ENCODE measurements around the gene HOXC11.
A peak's percentile ranks its signal among the peaks of the same experiment; 100 is the strongest.

The HOXC11 gene

GRCh38 chr12:53995002-53995377 is 22.1 kb downstream of the HOXC11 start:
- Histone ChIP-seq H3K27ac (no peak overlapping the region), H3K4me1 (ENCODE audit: control insufficient read depth in 1 of 2, insufficient read depth in 1 of 2, low read depth in 1 of 2, low read length in 1 of 2) (peaks cover 15 to 24% of the 10 kb centered on the region in 2 experiments)
- TF ChIP-seq, protein P1, sequence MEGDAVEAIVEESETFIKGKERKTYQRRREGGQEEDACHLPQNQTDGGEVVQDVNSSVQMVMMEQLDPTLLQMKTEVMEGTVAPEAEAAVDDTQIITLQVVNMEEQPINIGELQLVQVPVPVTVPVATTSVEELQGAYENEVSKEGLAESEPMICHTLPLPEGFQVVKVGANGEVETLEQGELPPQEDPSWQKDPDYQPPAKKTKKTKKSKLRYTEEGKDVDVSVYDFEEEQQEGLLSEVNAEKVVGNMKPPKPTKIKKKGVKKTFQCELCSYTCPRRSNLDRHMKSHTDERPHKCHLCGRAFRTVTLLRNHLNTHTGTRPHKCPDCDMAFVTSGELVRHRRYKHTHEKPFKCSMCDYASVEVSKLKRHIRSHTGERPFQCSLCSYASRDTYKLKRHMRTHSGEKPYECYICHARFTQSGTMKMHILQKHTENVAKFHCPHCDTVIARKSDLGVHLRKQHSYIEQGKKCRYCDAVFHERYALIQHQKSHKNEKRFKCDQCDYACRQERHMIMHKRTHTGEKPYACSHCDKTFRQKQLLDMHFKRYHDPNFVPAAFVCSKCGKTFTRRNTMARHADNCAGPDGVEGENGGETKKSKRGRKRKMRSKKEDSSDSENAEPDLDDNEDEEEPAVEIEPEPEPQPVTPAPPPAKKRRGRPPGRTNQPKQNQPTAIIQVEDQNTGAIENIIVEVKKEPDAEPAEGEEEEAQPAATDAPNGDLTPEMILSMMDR (IDR thresholded peaks at IDR 0.05) = no peak

GRCh38 chr12:53995378-53996239 is 22.7 kb downstream of the HOXC11 start:
- H3K9me3 ChIP-seq = no peaks in the 10 kb centered on the region
- peaks cover 15 to 30% of the 10 kb centered on the region in 2 experiments for H3K4me1 ChIP-seq (ENCODE audit: control insufficient read depth in 1 of 2, insufficient read depth in 1 of 2, low read depth in 1 of 2, low read length in 1 of 2)
- peak overlapping the region; percentile 37 to 53 for H3K4me3 ChIP-seq (ENCODE audit: low read depth in 1 of 2, low read length in 1 of 2)
- H3K27ac ChIP-seq = no peak overlapping the region
- TF ChIP-seq, protein P1 (IDR thresholded peaks at IDR 0.05) = no peak
- no peaks in the 10 kb centered on the region for H3K36me3 ChIP-seq
- peaks cover 100% of the 10 kb centered on the region for H3K27me3 ChIP-seq

More at GRCh38 chr12:53995002-53995377, 22.1 kb downstream of the HOXC11 start:
- Histone ChIP-seq H3K9me3 (no peaks in the 10 kb centered on the region), H3K4me3 (ENCODE audit: low read depth in 1 of 2, low read length in 1 of 2) (peak overlapping the region in 1 of 2 experiments; percentile 53), H3K27me3 (peaks cover 100% of the 10 kb centered on the region), H3K36me3 (no peaks in the 10 kb centered on the region)

DNA sequence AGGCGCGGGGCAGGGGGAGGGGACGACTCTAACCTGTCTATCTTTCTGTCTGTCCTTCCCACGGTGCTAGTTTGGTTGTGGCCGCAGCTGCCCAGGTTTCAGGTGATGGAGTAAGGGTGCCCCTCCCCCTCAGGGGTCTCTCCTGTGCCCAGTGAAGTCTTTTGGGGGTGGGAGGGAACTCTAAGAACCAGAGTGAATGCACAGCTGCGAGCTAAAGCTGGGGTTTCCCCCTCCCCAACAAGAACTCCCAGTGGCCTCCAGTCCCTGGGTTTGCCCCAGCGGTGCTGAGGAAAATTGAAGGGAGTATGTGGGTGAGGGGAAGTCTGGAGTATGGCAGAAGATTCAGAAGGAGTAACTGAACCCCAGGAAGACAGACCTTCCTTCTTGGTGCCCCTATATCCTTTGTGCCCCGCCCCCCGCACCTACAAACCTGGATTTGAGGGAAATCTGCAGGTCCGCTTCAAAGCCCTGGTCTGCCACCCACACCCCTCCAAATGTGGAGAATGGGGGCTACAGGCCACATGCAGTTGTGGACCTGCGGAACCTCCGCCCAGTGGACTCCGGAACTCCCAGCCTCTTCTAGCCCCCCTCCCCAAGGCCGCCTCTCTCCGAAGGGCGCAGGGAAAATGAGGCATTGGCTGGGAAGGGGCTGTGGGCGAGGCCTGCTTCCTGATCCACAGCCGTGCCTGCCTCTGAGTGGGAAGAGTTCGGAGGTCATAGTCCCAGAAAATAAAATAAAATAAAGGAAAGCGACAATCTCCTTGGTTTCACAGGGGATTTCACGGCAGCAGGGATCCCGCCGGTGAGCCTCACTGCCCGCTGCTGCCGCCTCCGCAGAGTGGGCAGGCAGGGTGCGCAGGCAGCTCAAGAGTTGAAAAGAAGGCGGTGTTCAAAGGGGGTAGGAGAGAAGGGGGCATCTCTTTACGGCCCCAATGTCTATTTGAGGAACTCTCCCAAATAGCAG is 23.6 kb downstream of the HOXC11 start:
- TF ChIP-seq, protein P1 (IDR thresholded peaks at IDR 0.05) = no peak
- peaks cover 100% of the 10 kb centered on the region for H3K27me3 ChIP-seq
- peak overlapping the region; percentile 37 to 53 for H3K4me3 ChIP-seq (ENCODE audit: low read depth in 1 of 2, low read length in 1 of 2)
- no peak overlapping the region for H3K27ac ChIP-seq
- no peaks in the 10 kb centered on the region for H3K9me3 ChIP-seq
- peaks cover 15 to 30% of the 10 kb centered on the region in 2 experiments for H3K4me1 ChIP-seq (ENCODE audit: control insufficient read depth in 1 of 2, insufficient read depth in 1 of 2, low read depth in 1 of 2, low read length in 1 of 2)
- no peaks in the 10 kb centered on the region for H3K36me3 ChIP-seq

- H3K27me3 ChIP-seq = peaks cover 100% of the 10 kb centered on the region
- H3K4me3 ChIP-seq (ENCODE audit: low read depth in 1 of 2, low read length in 1 of 2) = no peak overlapping the region
- H3K9me3 ChIP-seq = no peaks in the 10 kb centered on the region
- no peak overlapping the region for H3K27ac ChIP-seq
- TF ChIP-seq, protein P1 (IDR thresholded peaks at IDR 0.05) = no peak
- peaks cover 15 to 30% of the 10 kb centered on the region in 2 experiments for H3K4me1 ChIP-seq (ENCODE audit: control insufficient read depth in 1 of 2, insufficient read depth in 1 of 2, low read depth in 1 of 2, low read length in 1 of 2)
- H3K36me3 ChIP-seq = no peaks in the 10 kb centered on the region
These were observed 24.5 kb downstream of the HOXC11 start for GRCh38 chr12:53997204-53998109.
